ENCODE measurements around the gene SLC38A9. TPM values are rescaled to one million over a fixed set of nuclear protein-coding genes. Genes with fewer than 3 reads are reported as not detected.

The SLC38A9 gene
- total RNA-seq, 1 donor from 2014 or later = 49.9 TPM

GRCh38 chr5:55667938-55668337 lies 44.2 kb downstream of the SLC38A9 start:
- TF ChIP-seq, protein P1, sequence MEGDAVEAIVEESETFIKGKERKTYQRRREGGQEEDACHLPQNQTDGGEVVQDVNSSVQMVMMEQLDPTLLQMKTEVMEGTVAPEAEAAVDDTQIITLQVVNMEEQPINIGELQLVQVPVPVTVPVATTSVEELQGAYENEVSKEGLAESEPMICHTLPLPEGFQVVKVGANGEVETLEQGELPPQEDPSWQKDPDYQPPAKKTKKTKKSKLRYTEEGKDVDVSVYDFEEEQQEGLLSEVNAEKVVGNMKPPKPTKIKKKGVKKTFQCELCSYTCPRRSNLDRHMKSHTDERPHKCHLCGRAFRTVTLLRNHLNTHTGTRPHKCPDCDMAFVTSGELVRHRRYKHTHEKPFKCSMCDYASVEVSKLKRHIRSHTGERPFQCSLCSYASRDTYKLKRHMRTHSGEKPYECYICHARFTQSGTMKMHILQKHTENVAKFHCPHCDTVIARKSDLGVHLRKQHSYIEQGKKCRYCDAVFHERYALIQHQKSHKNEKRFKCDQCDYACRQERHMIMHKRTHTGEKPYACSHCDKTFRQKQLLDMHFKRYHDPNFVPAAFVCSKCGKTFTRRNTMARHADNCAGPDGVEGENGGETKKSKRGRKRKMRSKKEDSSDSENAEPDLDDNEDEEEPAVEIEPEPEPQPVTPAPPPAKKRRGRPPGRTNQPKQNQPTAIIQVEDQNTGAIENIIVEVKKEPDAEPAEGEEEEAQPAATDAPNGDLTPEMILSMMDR (IDR thresholded peaks at IDR 0.05; ENCODE audit: unreplicated experiment) = no peak
- Mint-ChIP-seq H3K27me3 (no peaks in the 10 kb centered on the region), H3K4me1 (ENCODE audit: low read depth) (peaks cover 2% of the 10 kb centered on the region), H3K4me3 (ENCODE audit: low read depth) (no peak overlapping the region), H3K9me3 (ENCODE audit: low read depth) (no peaks in the 10 kb centered on the region), H3K36me3 (ENCODE audit: insufficient read depth) (peaks cover 6% of the 10 kb centered on the region), H3K27ac (no peak overlapping the region)
- no peak for DNase-seq (ENCODE audit: low spot score, unreplicated experiment)

DNA sequence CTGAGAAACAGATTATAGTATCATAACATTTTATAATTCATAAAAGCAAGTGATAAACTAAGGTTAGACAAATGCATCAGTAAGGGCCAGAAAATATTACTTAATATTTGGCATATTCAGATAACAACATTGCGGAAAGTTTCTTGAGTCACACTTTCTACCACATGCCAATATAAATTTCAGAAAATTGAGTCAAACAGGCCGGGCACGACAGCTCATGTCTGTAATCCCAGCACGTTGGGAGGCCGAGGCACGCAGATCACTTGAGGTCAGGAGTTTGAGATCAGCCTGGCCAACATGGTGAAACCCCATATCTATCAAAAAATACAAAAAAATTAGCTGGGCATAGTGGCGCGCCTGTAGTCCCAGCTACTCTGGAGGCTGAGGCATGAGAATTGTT lies 47.1 kb downstream of the SLC38A9 start:
- H3K36me3 Mint-ChIP-seq (ENCODE audit: insufficient read depth) = peaks cover 15% of the 10 kb centered on the region
- no peak overlapping the region for H3K27ac Mint-ChIP-seq
- TF ChIP-seq, protein P1 (IDR thresholded peaks at IDR 0.05; ENCODE audit: unreplicated experiment) = no peak
- H3K4me1 Mint-ChIP-seq (ENCODE audit: low read depth) = peaks cover 2% of the 10 kb centered on the region
- H3K27me3 Mint-ChIP-seq = no peaks in the 10 kb centered on the region
- DNase-seq (ENCODE audit: low spot score, unreplicated experiment) = no peak
- H3K9me3 Mint-ChIP-seq (ENCODE audit: low read depth) = no peaks in the 10 kb centered on the region
- no peak overlapping the region for H3K4me3 Mint-ChIP-seq (ENCODE audit: low read depth)

DNA sequence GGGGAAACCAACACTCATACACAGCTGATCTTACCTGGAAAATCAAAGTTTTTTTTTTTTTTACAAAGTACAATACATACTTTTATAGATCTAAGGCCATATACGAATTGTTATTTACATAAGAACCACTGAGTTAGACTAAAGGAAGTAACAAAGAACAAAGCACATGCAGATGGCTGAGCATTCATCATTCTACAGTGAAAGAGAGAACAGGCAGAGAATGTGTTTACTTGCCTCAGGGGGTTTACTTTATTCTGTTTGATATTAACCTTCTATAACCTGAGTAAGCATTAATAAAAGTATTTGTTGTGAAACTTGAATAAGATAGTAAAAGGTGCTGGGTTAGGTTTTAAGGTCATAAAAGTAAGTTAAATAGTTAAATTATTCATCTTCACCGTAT lies 54.7 kb downstream of the SLC38A9 start:
- Mint-ChIP-seq H3K4me1 (ENCODE audit: low read depth) (peaks cover 5% of the 10 kb centered on the region), H3K9me3 (ENCODE audit: low read depth) (no peaks in the 10 kb centered on the region), H3K27ac (no peak overlapping the region), H3K36me3 (ENCODE audit: insufficient read depth) (peaks cover 18% of the 10 kb centered on the region), H3K27me3 (no peaks in the 10 kb centered on the region), H3K4me3 (ENCODE audit: low read depth) (no peak overlapping the region)
- no peak for DNase-seq (ENCODE audit: low spot score, unreplicated experiment)
- TF ChIP-seq, protein P1 (IDR thresholded peaks at IDR 0.05; ENCODE audit: unreplicated experiment) = no peak

GRCh38 chr5:55650386-55650785 lies 61.7 kb downstream of the SLC38A9 start:
- H3K36me3 Mint-ChIP-seq (ENCODE audit: insufficient read depth) = peaks cover 25% of the 10 kb centered on the region
- H3K27me3 Mint-ChIP-seq = no peaks in the 10 kb centered on the region
- peaks cover 2% of the 10 kb centered on the region for H3K4me1 Mint-ChIP-seq (ENCODE audit: low read depth)
- TF ChIP-seq, protein P1 (IDR thresholded peaks at IDR 0.05; ENCODE audit: unreplicated experiment) = no peak
- DNase-seq (ENCODE audit: low spot score, unreplicated experiment) = no peak
- H3K4me3 Mint-ChIP-seq (ENCODE audit: low read depth) = no peak overlapping the region
- H3K9me3 Mint-ChIP-seq (ENCODE audit: low read depth) = no peaks in the 10 kb centered on the region
- H3K27ac Mint-ChIP-seq = no peak overlapping the region

- no peak for DNase-seq (ENCODE audit: low spot score, unreplicated experiment)
- TF ChIP-seq, protein P1 (IDR thresholded peaks at IDR 0.05; ENCODE audit: unreplicated experiment) = no peak
- no peaks in the 10 kb centered on the region for H3K27me3 Mint-ChIP-seq
- H3K4me3 Mint-ChIP-seq (ENCODE audit: low read depth) = no peak overlapping the region
- H3K36me3 Mint-ChIP-seq (ENCODE audit: insufficient read depth) = peaks cover 24% of the 10 kb centered on the region
- H3K27ac Mint-ChIP-seq = no peak overlapping the region
- H3K9me3 Mint-ChIP-seq (ENCODE audit: low read depth) = no peaks in the 10 kb centered on the region
- peaks cover 2% of the 10 kb centered on the region for H3K4me1 Mint-ChIP-seq (ENCODE audit: low read depth)
These were observed 62.2 kb downstream of the SLC38A9 start for GRCh38 chr5:55649963-55650362.
